ENCODE data around the gene BARX2. TPM values are rescaled to one million over a fixed set of nuclear protein-coding genes. Genes with fewer than 3 reads are reported as not detected.

The BARX2 gene
- total and polyA plus RNA-seq, 2 of the 4 experiments (the other 2 are of a cell fraction) = not detected

- ChIA-PET CTCF (no interaction called here), POLR2A (ENCODE audit: unreplicated experiment) (no interaction called here)
- in situ Hi-C loops (cut with MboI; ENCODE audit: low sequenced_read_pairs) = no loop called here
- Histone ChIP-seq H3K4me3 (ENCODE audit: insufficient read depth, low read depth, low read length) (no peak overlapping the region), H2BK5ac (ENCODE audit: low read depth, low read length, poor library complexity, severe bottlenecking) (no peak overlapping the region), H3K4me1 (ENCODE audit: control insufficient read depth, insufficient read depth, low read length) (no peaks in the 10 kb centered on the region), H2BK20ac (ENCODE audit: low read depth, low read length) (no peak overlapping the region), H3K9me1 (ENCODE audit: insufficient read depth, low read length) (no peaks in the 10 kb centered on the region), H2AK5ac (ENCODE audit: low read depth, low read length) (no peak overlapping the region), H3K27me3 (ENCODE audit: control insufficient read depth, insufficient read depth, low read length) (no peaks in the 10 kb centered on the region), H3K56ac (ENCODE audit: extremely low read depth, insufficient read depth, low read length) (no peak overlapping the region), H3K18ac (ENCODE audit: low read depth, low read length) (no peak overlapping the region), H2AFZ (replicated peaks; ENCODE audit: low read length, poor library complexity) (no peak overlapping the region), H3K36me3 (ENCODE audit: control insufficient read depth, insufficient read depth, low read length) (no peaks in the 10 kb centered on the region), H3K14ac (replicated peaks; ENCODE audit: low read depth, low read length) (no peak overlapping the region), H3K23ac (ENCODE audit: low read depth, low read length) (no peak overlapping the region), H2AK9ac (replicated peaks; ENCODE audit: low read depth, low read length, poor library complexity) (no peak overlapping the region), H2BK15ac (ENCODE audit: low read depth, low read length) (no peak overlapping the region), H4K8ac (ENCODE audit: low read depth in 2 of 2, low read length in 2 of 2) (no peak overlapping the region), H3K4me2 (ENCODE audit: low read depth, low read length) (no peak overlapping the region), H3K9me3 (ENCODE audit: control insufficient read depth, insufficient read depth, low read length) (peaks cover 20% of the 10 kb centered on the region), H3K9ac (ENCODE audit: low read depth, low read length) (no peak overlapping the region), H4K91ac (ENCODE audit: insufficient read depth, low read depth, low read length) (no peak overlapping the region), H4K20me1 (ENCODE audit: insufficient read depth, low read length) (no peaks in the 10 kb centered on the region), H4K5ac (ENCODE audit: low read depth, low read length) (no peak overlapping the region), H2BK120ac (ENCODE audit: low read depth, low read length) (no peak overlapping the region), H3K27ac (ENCODE audit: insufficient read depth, low read length) (no peak overlapping the region), H3K4ac (ENCODE audit: low read depth, low read length) (no peak overlapping the region), H3K79me1 (ENCODE audit: low read depth in 1 of 2, low read length in 2 of 2) (no peaks in the 10 kb centered on the region)
- no TSS peak for BruUV-seq (replicated peaks)
- dilution Hi-C loops (cut with HindIII; ENCODE audit: low sequenced_read_pairs, unreplicated experiment) = no loop called here
- intact Hi-C loops (cut with micrococcal nuclease) = no loop called here
- no peak for TF ChIP-seq MAFK (IDR thresholded peaks at IDR 0.05; ENCODE audit: low read depth, low read length)
- TF ChIP-seq NFE2L2 (IDR thresholded peaks at IDR 0.05; ENCODE audit: low read depth, low read length) = no peak
- no peak for TF ChIP-seq CEBPB (IDR thresholded peaks at IDR 0.05; ENCODE audit: low read depth, low read length)
- no peak for TF ChIP-seq SMC3 (IDR thresholded peaks at IDR 0.05; ENCODE audit: low read depth, low read length)
- TF ChIP-seq RAD21 (IDR thresholded peaks at IDR 0.05; ENCODE audit: low read length) = no peak
- no peak for TF ChIP-seq CHD1 (IDR thresholded peaks at IDR 0.05; ENCODE audit: low read depth, low read length)
- no peak for TF ChIP-seq FOS (IDR thresholded peaks at IDR 0.05; ENCODE audit: low read depth, low read length)
- no peak for TF ChIP-seq MAZ (IDR thresholded peaks at IDR 0.05; ENCODE audit: borderline replicate concordance, low read depth, low read length)
- TF ChIP-seq POLR2A (IDR thresholded peaks at IDR 0.05; ENCODE audit: low read depth, low read length) = no peak
- no peak for TF ChIP-seq CTCF (conservative IDR thresholded peaks at IDR 0.05; ENCODE audit: low read depth, low read length)
- ATAC-seq (ENCODE audit: low read depth) = no peak
- WGBS, 2 experiments (ENCODE audit: extremely low coverage in 2 of 2, insufficient read length in 1 of 2) = no CpG with 5 or more reads among the region's 3 CpGs
- DNase-seq = no peak
These were observed 70.9 kb downstream of the BARX2 start for GRCh38 chr11:129446572-129446971.

Measured in IMR-90 (cell line).